Raji (cell line): Measurements from ENCODE around the gene TEAD1.

ENCODE experiments used
- POLR2A ChIP-seq: IDR thresholded peaks from 2 replicates; pipeline ENCODE4 v1.6.1; 2011; ENCODE audit warnings: low read depth, low read length, control low read depth; ENCODE audit not compliant: insufficient read depth

The TEAD1 gene

GRCh38 chr11:12677131-12677530 lies 2.9 kb downstream of the TEAD1 start:
- TF ChIP-seq POLR2A: no peak

GRCh38 chr11:12678092-12678491 lies 3.9 kb downstream of the TEAD1 start:
- TF ChIP-seq POLR2A: no peak

- no peak for TF ChIP-seq POLR2A
Measured at GRCh38 chr11:12678991-12679390, 4.8 kb downstream of the TEAD1 start.

GRCh38 chr11:12679471-12679870 lies 5.2 kb downstream of the TEAD1 start:
- no peak for TF ChIP-seq POLR2A

- TF ChIP-seq POLR2A: no peak
Measured at GRCh38 chr11:12680246-12680939, 6.2 kb downstream of the TEAD1 start.

GRCh38 chr11:12680940-12681258 lies 6.7 kb downstream of the TEAD1 start:
- no peak for TF ChIP-seq POLR2A

- no peak for TF ChIP-seq POLR2A
Measured at GRCh38 chr11:12681466-12681865, 7.2 kb downstream of the TEAD1 start.

GRCh38 chr11:12682288-12682687 lies 8.1 kb downstream of the TEAD1 start:
- TF ChIP-seq POLR2A: no peak

- no peak for TF ChIP-seq POLR2A
Measured at GRCh38 chr11:12682737-12683500, 8.7 kb downstream of the TEAD1 start.

GRCh38 chr11:12683874-12684273 lies 9.7 kb downstream of the TEAD1 start:
- no peak for TF ChIP-seq POLR2A

GRCh38 chr11:12684315-12684714 lies 10.1 kb downstream of the TEAD1 start:
- TF ChIP-seq POLR2A: no peak

- no peak for TF ChIP-seq POLR2A
Measured at GRCh38 chr11:12684816-12685215, 10.6 kb downstream of the TEAD1 start.

- no peak for TF ChIP-seq POLR2A
Measured at GRCh38 chr11:12685229-12685628, 11.0 kb downstream of the TEAD1 start.

- no peak for TF ChIP-seq POLR2A
Measured at GRCh38 chr11:12686246-12687060, 12.2 kb downstream of the TEAD1 start.

GRCh38 chr11:12687216-12687623 lies 13.0 kb downstream of the TEAD1 start:
- no peak for TF ChIP-seq POLR2A

GRCh38 chr11:12687740-12688139 lies 13.5 kb downstream of the TEAD1 start:
- TF ChIP-seq POLR2A: no peak
